Choroid plexus epithelial cell (primary cell): ENCODE measurements around the gene PARP16.

ENCODE experiments used
- DNase-seq: peaks from one replicate; pipeline ENCODE4 v3.0.0-alpha.2; 2010; ENCODE audit warnings: low read depth
- H3K4me3 ChIP-seq: 2 replicates; pipeline ENCODE4 v1.5.1; 2011; ENCODE audit warnings: low read depth, mild to moderate bottlenecking, control low read depth, low read length, moderate library complexity
- CTCF ChIP-seq: conservative IDR thresholded peaks from 2 replicates; pipeline ENCODE4 v1.5.1; 2011; ENCODE audit warnings: low read depth, mild to moderate bottlenecking, control low read depth, inconsistent platforms, low read length, moderate library complexity

PARP16 gene

DNA sequence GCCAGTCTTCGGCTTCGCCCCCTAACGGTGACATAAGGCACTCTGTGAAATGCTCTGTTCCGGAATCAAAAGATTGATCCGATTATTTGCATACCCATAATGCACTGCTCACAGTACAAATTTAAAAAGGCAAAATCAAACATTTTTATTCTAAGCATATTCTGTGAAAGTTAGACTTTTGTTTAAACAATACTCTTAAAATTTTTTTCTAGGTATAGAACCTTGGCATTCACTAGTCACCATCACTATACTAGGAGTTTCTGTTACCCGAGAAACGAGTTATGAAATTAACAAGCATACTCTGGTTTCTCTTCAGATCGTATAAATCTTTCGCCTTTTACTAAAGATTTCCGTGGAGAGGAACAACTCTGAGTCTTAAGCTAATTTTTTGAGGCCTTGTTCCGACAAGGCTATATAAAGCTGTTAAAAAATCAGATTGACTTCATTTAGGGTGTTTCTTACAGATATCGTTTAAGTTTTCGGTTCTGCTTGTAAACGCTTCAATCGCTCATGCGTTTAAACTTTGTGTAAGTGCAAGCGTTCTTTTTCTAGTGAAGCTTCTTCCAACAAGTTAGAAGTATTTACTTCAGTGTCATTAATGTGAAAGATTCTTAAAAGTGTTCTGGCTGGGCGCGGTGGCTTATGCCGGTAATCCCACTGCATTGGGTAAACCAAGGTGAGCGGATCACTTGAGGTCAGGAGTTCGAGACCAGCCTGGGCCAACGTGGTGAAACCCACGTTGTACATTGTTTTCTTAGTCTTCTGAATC lies 17.9 kb upstream of the PARP16 start, which contains the start of gene RNU5B-1:
RNU5B-1 (plus strand) TSS at position 297 of the 769 bp plus-strand sequence.
- peak within 1 kb of the TSS; percentile 61 for H3K4me3 ChIP-seq
- peak; percentile 97 for DNase-seq
- peak; percentile 91 for TF ChIP-seq CTCF

DNA sequence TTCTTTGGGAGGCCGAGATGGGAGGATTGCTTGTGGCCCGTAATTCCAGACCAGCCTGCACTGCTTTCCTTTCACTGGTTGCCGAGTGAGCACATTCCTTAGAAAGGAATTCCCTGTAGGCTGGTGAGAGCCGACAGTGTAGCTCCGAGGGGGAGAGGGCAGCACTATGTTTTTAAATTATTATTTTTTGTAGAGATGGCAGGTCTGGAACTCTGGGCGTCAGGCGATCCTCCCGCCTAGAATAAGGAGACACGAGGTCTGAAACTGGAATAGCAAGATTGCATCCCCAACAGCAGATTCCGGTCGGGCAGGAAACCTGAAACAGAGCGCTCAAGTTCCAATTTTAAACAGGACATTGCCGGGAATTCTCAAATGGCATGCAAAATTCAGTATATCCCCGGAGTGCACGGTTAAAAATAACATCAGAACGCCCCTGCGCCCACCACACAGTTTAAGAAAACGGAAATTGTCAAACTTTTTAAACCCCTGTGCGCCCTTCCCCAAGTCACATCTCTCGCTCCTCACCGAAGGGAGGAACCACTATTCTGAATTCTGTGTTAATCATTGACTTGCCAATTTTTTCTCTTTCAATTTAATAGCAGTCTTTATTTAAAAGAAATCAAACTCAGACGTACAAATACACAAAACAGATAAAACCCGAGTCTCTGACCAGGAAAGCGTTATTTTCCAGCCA lies 17.2 kb upstream of the PARP16 start:
- TF ChIP-seq CTCF = no peak
- H3K4me3 ChIP-seq = peak overlapping the region; percentile 61
- DNase-seq = peak; percentile 71

DNA sequence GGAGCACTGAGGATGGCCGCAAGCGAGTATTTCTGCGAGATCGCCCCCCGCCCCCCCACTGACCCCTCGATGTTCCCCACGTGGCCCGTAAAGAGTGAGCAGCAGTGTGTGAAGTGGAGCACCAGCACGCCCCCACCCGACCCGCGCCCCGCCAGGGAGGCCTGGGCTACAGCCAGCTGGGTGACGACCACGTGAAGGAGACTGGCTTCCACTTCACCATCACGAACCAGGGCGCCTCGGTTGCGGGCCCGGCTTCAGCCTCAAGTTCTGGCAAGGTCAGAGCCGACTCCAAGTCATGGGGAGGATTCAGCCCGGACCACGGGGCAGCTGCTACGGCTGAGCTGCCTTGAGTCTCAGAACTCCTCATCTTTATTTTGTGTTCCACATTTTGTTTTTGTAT lies 15.4 kb upstream of the PARP16 start:
- no peak for TF ChIP-seq CTCF
- DNase-seq = no peak

DNA sequence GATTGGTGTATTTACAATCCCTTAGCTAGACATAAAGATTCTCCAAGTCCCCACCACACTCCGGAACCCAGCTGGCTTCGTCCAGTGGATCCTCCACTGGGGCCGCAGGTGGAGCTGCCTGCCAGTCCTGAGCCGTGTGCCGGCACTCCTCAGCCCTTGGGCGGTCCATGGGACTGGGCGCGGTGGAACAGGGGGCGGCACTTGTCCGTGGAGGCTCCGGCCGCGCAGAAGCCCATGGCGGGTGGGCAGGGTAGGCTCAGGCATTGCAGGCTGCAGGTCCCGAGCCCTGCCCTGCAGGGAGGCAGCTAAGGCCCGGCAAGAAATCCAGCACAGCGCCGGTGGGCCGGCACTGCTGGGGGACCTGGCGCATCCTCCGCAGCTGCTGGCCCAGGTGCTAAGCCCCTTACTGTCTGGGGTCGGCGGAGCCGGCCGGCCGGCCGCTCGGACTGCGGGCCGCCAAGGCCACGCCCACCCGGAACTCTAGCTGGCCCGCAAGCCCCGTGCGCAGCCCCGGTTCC lies 14.3 kb upstream of the PARP16 start:
- DNase-seq = no peak
- H3K4me3 ChIP-seq = no peak overlapping the region
- TF ChIP-seq CTCF = no peak

More for the DNA sequence above, 15.4 kb upstream of the PARP16 start:
- H3K4me3 ChIP-seq = no peak overlapping the region

DNA sequence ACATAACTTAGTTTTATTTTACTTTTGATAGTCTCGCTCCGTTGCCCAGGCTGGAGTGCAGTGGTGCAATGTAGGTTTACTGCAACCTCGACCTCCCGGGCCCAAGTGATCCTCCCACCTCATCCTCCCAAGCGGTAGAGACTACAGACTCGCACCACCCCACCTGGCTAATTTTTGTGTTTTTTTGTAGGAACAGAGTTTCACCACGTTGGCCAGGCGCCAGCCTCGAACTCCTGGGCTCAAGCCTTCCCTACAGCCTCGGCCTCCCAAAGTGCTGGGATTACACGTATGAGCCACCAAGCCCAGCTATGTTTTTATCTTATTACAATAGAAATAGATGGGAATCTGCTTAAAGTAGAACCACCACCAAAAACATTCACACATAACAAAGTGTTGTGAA lies 12.0 kb upstream of the PARP16 start:
- H3K4me3 ChIP-seq = no peak overlapping the region
- DNase-seq = no peak
- no peak for TF ChIP-seq CTCF

GRCh38 chr15:65292938-65293518 lies 6.3 kb upstream of the PARP16 start:
- H3K4me3 ChIP-seq = no peak overlapping the region
- TF ChIP-seq CTCF = no peak
- DNase-seq = peak; percentile 21
